Stomach (tissue), 4 donors: ENCODE data around the gene GRHL1.

Experiments used
- CTCF ChIP-seq, 7 experiments: fragments of 450-650 bp in 4 of 7; fragments of 200-600 bp in 3 of 7; sonication (generic) in 3 of 7; IDR thresholded peaks; one replicate each; pipeline ENCODE4 v1.5.1; 2016 to 2019; ENCODE audit warnings: antibody characterized with exemption in 7 of 7, control low read depth in 2 of 7, mild to moderate bottlenecking in 1 of 7
- EP300 ChIP-seq: sonication (generic); formaldehyde crosslinking; IDR thresholded peaks from one replicate; pipeline ENCODE4 v1.6.1; 2017; ENCODE audit warnings: antibody characterized with exemption

- TF ChIP-seq EP300 (no peak), CTCF (IDR thresholded peaks at IDR 0.05) (no peak)
Measured at GRCh38 chr2:9949992-9950520, 1.4 kb upstream of the GRHL1 start.
